Nephron progenitor cell (in vitro differentiated cells): ENCODE measurements around the gene VSTM2L.

Experiments used
- DNase-seq: peaks from one replicate; pipeline ENCODE4 v3.0.0; 2021
- H3K27ac Mint-ChIP-seq: 2 replicates; pipeline ENCODE4 v1.8.0; 2021; ENCODE audit warnings: mild to moderate bottlenecking, moderate library complexity, mixed read lengths
- H3K27me3 Mint-ChIP-seq: 2 replicates; pipeline ENCODE4 v1.8.0; 2021; ENCODE audit warnings: mild to moderate bottlenecking, low read depth, mixed read lengths; ENCODE audit not compliant: poor library complexity
- H3K36me3 Mint-ChIP-seq: 2 replicates; pipeline ENCODE4 v1.8.0; 2021; ENCODE audit warnings: low read depth, mixed read lengths
- H3K4me1 Mint-ChIP-seq: 2 replicates; pipeline ENCODE4 v1.8.0; 2021; ENCODE audit warnings: mixed read lengths
- H3K4me3 Mint-ChIP-seq: 2 replicates; pipeline ENCODE4 v1.8.0; 2021; ENCODE audit warnings: mild to moderate bottlenecking, moderate library complexity, mixed read lengths
- H3K9me3 Mint-ChIP-seq: 2 replicates; pipeline ENCODE4 v1.8.0; 2021; ENCODE audit warnings: mild to moderate bottlenecking, moderate library complexity, mixed read lengths
- CTCF ChIP-seq: fragments of 200-600 bp; sonication (generic); IDR thresholded peaks from 2 replicates; pipeline ENCODE4 v1.5.0; 2021; ENCODE audit warnings: antibody characterized with exemption

VSTM2L gene

GRCh38 chr20:37881601-37882343, 21.2 kb upstream of the VSTM2L start:
- H3K27ac Mint-ChIP-seq: peak overlapping the region; percentile 44
- H3K4me1 Mint-ChIP-seq: peaks cover 65% of the 10 kb centered on the region
- H3K4me3 Mint-ChIP-seq: no peak overlapping the region
- no peak for TF ChIP-seq CTCF
- no peaks in the 10 kb centered on the region for H3K36me3 Mint-ChIP-seq
- DNase-seq: no peak
- no peaks in the 10 kb centered on the region for H3K9me3 Mint-ChIP-seq
- peaks cover 3% of the 10 kb centered on the region for H3K27me3 Mint-ChIP-seq

- Mint-ChIP-seq H3K27me3 (peaks cover 6% of the 10 kb centered on the region), H3K9me3 (no peaks in the 10 kb centered on the region), H3K27ac (no peak overlapping the region), H3K4me3 (no peak overlapping the region), H3K36me3 (no peaks in the 10 kb centered on the region), H3K4me1 (peaks cover 72% of the 10 kb centered on the region)
- no peak for DNase-seq
- TF ChIP-seq CTCF: no peak
These were observed 19.8 kb upstream of the VSTM2L start for GRCh38 chr20:37882961-37883712.

GRCh38 chr20:37885042-37885441, 17.9 kb upstream of the VSTM2L start:
- no peaks in the 10 kb centered on the region for H3K36me3 Mint-ChIP-seq
- H3K27me3 Mint-ChIP-seq: peaks cover 6% of the 10 kb centered on the region
- H3K4me3 Mint-ChIP-seq: no peak overlapping the region
- no peak overlapping the region for H3K27ac Mint-ChIP-seq
- no peak for DNase-seq
- no peak for TF ChIP-seq CTCF
- no peaks in the 10 kb centered on the region for H3K9me3 Mint-ChIP-seq
- peaks cover 67% of the 10 kb centered on the region for H3K4me1 Mint-ChIP-seq

- Mint-ChIP-seq H3K27me3 (peaks cover 6% of the 10 kb centered on the region), H3K27ac (no peak overlapping the region), H3K9me3 (no peaks in the 10 kb centered on the region), H3K4me3 (no peak overlapping the region), H3K4me1 (peaks cover 64% of the 10 kb centered on the region), H3K36me3 (no peaks in the 10 kb centered on the region)
- DNase-seq: no peak
- no peak for TF ChIP-seq CTCF
These were observed 17.1 kb upstream of the VSTM2L start for GRCh38 chr20:37885593-37886503.

- H3K27ac Mint-ChIP-seq: no peak overlapping the region
- no peaks in the 10 kb centered on the region for H3K36me3 Mint-ChIP-seq
- peaks cover 54% of the 10 kb centered on the region for H3K4me1 Mint-ChIP-seq
- H3K9me3 Mint-ChIP-seq: no peaks in the 10 kb centered on the region
- DNase-seq: no peak
- peaks cover 6% of the 10 kb centered on the region for H3K27me3 Mint-ChIP-seq
- H3K4me3 Mint-ChIP-seq: no peak overlapping the region
- TF ChIP-seq CTCF: no peak
These were observed 16.1 kb upstream of the VSTM2L start for GRCh38 chr20:37886851-37887297.
